Liver (tissue), 3 donors: ENCODE measurements around the gene SSBP2.

ENCODE experiments used
- CTCF ChIP-seq: fragments of 150-350 bp; IDR thresholded peaks from 2 replicates; pipeline ENCODE4 v1.5.1; 2017; ENCODE audit warnings: improper control_type of control experiment, low read depth, low read length; ENCODE audit not compliant: missing input control
- EGR1 ChIP-seq, 2 donors: IDR thresholded peaks; 2 replicates each; pipeline ENCODE4 v1.6.1; 2016 to 2018; ENCODE audit warnings: antibody characterized with exemption in 2 of 2, low read depth in 2 of 2
- GABPA ChIP-seq, 2 donors: IDR thresholded peaks in 1 of 2; conservative IDR thresholded peaks in 1 of 2; 2 replicates each; pipeline ENCODE4 v1.6.1; 2016; ENCODE audit warnings: antibody characterized with exemption in 2 of 2, mild to moderate bottlenecking in 1 of 2, moderate library complexity in 1 of 2
- JUND ChIP-seq, 2 donors: IDR thresholded peaks; 2 replicates each; pipeline ENCODE4 v1.6.1; 2016; ENCODE audit warnings: antibody characterized with exemption in 2 of 2
- NR2F2 ChIP-seq: IDR thresholded peaks from 2 replicates; pipeline ENCODE4 v1.6.1; 2016; ENCODE audit warnings: antibody characterized with exemption
- SP1 ChIP-seq: IDR thresholded peaks from 2 replicates; pipeline ENCODE4 v1.6.1; 2018; ENCODE audit warnings: antibody characterized with exemption, mild to moderate bottlenecking
- YY1 ChIP-seq: IDR thresholded peaks from 2 replicates; pipeline ENCODE4 v1.6.1; 2016; ENCODE audit warnings: antibody characterized with exemption, mild to moderate bottlenecking
- TF ChIP-seq, protein P1 (sequence below): IDR thresholded peaks from 2 replicates; pipeline ENCODE4 v1.6.1; 2016; ENCODE audit warnings: antibody characterized with exemption, mild to moderate bottlenecking
- donor health status: healthy.
- donor health status: healthy.

GRCh38 chr5:81363093-81363871 is 387.6 kb downstream of the SSBP2 start:
- TF ChIP-seq CTCF (no peak), NR2F2 (no peak), GABPA (IDR thresholded peaks at IDR 0.05 in 1 of 2, conservative IDR thresholded peaks at IDR 0.05 in 1 of 2) (no peak), EGR1 (IDR thresholded peaks at IDR 0.05; ENCODE audit: low read depth in 2 of 2) (no peak), SP1 (peak; percentile 44), YY1 (peak; percentile 14), JUND (IDR thresholded peaks at IDR 0.05) (peak in 1 of 2 donors; percentile 41)
- TF ChIP-seq, protein P1, sequence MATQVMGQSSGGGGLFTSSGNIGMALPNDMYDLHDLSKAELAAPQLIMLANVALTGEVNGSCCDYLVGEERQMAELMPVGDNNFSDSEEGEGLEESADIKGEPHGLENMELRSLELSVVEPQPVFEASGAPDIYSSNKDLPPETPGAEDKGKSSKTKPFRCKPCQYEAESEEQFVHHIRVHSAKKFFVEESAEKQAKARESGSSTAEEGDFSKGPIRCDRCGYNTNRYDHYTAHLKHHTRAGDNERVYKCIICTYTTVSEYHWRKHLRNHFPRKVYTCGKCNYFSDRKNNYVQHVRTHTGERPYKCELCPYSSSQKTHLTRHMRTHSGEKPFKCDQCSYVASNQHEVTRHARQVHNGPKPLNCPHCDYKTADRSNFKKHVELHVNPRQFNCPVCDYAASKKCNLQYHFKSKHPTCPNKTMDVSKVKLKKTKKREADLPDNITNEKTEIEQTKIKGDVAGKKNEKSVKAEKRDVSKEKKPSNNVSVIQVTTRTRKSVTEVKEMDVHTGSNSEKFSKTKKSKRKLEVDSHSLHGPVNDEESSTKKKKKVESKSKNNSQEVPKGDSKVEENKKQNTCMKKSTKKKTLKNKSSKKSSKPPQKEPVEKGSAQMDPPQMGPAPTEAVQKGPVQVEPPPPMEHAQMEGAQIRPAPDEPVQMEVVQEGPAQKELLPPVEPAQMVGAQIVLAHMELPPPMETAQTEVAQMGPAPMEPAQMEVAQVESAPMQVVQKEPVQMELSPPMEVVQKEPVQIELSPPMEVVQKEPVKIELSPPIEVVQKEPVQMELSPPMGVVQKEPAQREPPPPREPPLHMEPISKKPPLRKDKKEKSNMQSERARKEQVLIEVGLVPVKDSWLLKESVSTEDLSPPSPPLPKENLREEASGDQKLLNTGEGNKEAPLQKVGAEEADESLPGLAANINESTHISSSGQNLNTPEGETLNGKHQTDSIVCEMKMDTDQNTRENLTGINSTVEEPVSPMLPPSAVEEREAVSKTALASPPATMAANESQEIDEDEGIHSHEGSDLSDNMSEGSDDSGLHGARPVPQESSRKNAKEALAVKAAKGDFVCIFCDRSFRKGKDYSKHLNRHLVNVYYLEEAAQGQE = no peak
